G401.6 (cell line): ENCODE results near the gene KRT14.
"Not testable (repeated sequence)": the region's sequence is repeated elsewhere in the genome, so short reads cannot be mapped to it uniquely, and the experiment has no call there.

Source experiments
- FAIRE-seq: peaks from 2 replicates; lab custom pipeline; 2012; peaks lifted over from hg19 to GRCh38; lab: Jason Lieb, UNC

KRT14 gene

DNA sequence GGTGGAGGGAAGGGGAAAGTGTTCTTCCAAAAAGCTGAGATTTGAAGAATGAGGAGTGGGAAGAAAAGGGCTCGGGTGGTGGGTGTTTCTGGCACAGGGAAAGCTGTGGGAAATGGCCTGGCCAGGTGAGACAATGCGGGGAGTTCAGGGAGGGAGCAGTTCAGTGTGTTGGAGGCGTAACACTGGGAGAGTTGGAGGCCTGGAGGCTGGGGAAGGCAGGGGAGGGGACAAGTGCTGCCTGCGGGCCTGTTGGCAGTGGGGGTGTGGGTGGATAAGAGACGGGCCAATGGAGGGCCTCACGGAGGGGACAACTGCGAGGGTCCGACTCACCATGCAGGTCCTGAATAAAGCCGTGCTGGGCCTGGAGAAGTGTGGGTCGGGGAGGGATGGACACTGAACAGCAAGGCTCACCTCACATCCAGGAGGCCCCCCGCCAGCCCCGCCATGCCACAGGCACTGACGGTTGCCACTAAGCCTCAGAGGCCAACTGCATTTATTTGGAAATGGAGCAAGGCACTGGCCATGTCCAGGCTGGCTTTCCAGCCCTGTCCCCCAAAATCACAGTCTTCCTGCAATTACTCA lies 40.8 kb downstream of the KRT14 start:
- FAIRE-seq = no peak

GRCh38 chr17:41544935-41545334 lies 41.8 kb downstream of the KRT14 start:
- FAIRE-seq = no peak

DNA sequence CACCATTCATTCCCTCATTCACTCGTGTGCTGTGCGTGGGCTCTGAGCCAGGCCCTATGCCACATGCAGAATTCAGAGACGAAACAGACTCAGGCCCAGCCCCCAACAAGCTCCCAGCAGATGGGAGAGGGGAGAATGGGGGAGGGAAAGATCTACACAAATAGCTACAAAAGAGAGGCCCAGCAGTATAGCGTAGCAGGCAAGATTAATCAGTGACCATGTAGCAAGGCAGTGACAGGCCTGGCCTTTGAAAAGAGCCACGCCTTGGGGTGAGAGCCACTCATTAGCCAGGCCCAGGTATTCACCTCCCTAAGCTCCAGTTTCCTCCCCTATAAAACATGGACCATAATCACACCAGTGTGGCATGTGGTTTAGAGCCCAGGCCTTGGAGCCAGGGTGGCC lies 42.2 kb downstream of the KRT14 start:
- FAIRE-seq = no peak

GRCh38 chr17:41542786-41543185 lies 43.9 kb downstream of the KRT14 start:
- FAIRE-seq = not testable (repeated sequence)

DNA sequence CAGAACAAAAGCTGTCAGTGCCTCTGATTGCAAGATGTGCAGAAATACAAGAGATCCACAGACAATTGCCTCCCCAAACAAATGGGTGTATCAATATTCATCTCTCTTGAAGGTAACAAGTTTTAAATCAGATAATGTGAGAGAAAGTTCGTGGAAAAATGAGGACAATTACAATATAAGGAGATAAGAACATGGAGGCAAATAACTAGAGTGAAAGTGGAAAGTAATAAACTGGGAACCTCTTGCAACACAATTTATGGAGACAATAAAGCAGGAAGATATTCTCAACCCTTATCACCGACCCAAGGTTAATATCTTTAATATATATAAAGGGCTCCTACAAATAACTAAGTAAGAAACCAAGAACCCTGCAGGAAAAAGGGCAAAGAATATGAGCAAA lies 44.3 kb downstream of the KRT14 start:
- FAIRE-seq = no peak

GRCh38 chr17:41540921-41541625 lies 45.6 kb downstream of the KRT14 start:
- no peak for FAIRE-seq

GRCh38 chr17:41539979-41540701 lies 46.6 kb downstream of the KRT14 start:
- no peak for FAIRE-seq

GRCh38 chr17:41539071-41539492 lies 47.6 kb downstream of the KRT14 start:
- FAIRE-seq = no peak

GRCh38 chr17:41538565-41538991 lies 48.1 kb downstream of the KRT14 start:
- no peak for FAIRE-seq

GRCh38 chr17:41537990-41538389 lies 48.7 kb downstream of the KRT14 start:
- no peak for FAIRE-seq

GRCh38 chr17:41537614-41537954 lies 49.1 kb downstream of the KRT14 start:
- no peak for FAIRE-seq

DNA sequence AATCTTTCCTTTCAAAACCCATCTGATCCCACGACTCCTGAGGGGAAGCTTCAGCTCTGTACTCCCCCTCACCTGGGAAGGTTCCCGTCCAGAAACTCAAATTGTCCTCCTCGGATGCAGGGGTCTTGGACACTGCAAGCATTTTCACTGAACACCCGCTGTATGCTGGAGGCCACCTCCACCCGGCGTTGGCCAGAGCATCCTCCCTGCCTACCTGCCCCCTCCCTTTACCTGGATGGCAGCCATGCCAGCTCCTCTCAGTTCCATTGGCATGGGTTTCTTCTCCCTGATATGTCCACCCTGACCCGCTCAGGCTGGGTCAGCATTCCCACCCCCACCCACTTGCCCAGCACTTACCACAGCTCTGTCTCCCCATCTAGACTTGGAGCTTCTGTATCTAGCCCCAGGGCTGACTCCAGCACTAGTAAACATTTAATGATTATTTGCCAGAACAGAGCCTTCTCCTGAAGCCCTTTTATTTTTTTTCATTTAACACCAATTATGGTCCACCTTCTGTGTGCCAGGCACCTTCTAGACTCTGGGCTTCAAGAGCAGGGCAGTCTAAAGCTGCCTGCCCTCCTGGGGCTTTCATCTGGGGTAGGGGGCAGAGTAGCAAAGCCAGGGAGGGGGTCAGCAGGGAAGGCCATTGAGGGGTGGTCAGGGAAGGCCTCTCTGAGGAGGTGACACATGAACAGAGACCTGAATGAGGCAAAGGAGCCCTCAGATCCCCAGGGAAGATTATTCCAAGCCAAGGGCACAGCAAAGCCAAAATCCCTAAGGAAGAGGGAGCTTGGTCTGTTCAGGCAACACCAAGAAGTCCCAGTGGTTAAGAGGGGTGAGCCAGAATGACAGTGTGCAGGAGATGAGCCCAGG lies 49.7 kb downstream of the KRT14 start:
- FAIRE-seq = no peak

GRCh38 chr17:41535764-41536481 lies 50.8 kb downstream of the KRT14 start:
- no peak for FAIRE-seq

DNA sequence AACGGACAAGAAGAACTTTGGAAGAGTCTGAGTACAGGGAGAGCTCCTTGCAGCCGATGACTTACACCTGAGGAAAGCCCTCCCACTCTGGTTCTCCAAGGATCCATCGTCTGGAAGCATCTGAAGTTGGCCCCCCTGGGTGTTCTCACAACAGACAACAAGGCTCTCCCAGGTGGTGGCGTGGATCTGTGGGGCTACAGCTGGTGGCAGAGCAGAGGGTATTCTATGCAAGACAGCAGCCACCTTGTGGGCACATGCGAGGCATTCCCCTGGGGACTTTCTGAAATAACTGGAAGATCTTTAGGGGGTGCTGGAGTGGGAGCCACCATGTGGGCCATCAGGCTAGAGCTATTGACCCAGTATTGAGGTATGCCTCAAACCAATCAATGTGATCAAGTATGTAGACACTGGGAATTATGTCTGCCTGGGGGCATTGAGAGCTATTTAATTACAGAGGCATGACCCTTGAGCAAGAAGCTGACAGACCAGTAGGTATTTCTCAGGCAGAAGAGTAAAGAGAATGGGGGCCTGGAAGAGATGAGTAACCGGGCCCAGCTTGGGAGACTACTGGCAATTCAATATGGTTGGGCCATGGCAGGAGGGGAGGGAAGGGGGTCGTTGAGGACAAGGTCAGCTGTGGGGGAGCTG lies 51.7 kb downstream of the KRT14 start:
- no peak for FAIRE-seq

- no peak for FAIRE-seq
These were observed 53.1 kb downstream of the KRT14 start for GRCh38 chr17:41533613-41534012.

DNA sequence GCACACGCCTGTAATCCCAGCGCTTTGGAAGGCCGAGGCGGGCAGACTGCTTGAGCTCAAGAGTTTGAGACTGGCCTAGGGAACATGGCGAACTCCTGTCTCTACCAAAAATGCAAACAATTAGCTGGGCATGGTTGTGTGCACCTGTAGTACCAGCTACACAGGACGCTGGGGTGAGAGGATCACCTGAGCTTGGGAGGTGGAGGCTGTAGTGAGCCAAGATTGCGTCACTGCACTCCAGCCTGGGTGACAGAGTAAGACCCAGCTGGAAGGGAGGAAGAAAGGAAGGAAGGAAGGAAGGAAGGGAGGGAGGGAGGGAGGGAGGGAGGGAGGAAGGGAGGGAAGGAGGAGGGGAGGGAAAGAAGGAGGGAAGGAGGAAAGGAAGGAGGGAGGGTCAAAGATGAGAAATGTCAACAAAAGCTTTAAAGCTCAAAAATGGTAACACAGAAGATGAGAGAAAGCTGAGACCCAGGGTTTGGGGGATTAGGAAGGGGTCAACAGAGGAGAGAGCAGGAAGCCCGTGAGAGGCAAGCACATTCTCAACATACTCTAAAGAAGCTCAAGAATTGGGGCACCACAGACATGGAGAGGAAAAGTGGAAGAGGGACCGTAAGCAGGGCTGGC lies 53.6 kb downstream of the KRT14 start:
- no peak for FAIRE-seq
